WTC11 (cell line): Measurements from ENCODE around the gene NCAPD2.

Experiments
- SOX15 ChIP-seq: fragments of 250-450 bp; sonication (Bioruptor Pico); IDR thresholded peaks from 2 replicates; pipeline ENCODE4 v1.9.0; 2021; ENCODE audit warnings: mild to moderate bottlenecking
- TF ChIP-seq, protein P1 (sequence below): fragments of 200-600 bp; IDR thresholded peaks from 2 replicates; pipeline ENCODE4 v1.8.0; 2022; ENCODE audit warnings: antibody characterized with exemption

DNA sequence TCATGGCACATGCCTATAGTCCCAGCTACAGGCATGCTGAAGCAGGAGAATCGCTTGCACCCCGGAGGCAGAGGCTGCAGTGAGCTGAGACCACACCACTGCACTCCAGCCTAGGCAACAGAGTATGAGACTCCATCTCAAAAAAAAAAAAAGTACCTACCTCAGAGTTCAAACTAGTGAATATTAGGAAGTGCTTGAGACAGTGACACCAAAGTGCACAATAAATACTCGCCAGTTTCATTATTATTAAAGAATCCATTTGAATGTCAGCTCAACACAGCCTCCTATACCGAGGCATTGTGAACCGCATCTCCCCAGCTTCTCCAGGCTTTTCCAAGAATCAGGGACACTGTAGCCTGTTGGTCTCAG, 45.4 kb downstream of the NCAPD2 start:
- TF ChIP-seq, protein P1, sequence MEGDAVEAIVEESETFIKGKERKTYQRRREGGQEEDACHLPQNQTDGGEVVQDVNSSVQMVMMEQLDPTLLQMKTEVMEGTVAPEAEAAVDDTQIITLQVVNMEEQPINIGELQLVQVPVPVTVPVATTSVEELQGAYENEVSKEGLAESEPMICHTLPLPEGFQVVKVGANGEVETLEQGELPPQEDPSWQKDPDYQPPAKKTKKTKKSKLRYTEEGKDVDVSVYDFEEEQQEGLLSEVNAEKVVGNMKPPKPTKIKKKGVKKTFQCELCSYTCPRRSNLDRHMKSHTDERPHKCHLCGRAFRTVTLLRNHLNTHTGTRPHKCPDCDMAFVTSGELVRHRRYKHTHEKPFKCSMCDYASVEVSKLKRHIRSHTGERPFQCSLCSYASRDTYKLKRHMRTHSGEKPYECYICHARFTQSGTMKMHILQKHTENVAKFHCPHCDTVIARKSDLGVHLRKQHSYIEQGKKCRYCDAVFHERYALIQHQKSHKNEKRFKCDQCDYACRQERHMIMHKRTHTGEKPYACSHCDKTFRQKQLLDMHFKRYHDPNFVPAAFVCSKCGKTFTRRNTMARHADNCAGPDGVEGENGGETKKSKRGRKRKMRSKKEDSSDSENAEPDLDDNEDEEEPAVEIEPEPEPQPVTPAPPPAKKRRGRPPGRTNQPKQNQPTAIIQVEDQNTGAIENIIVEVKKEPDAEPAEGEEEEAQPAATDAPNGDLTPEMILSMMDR, result no peak
- TF ChIP-seq SOX15, result no peak
